Astrocyte (in vitro differentiated cells and primary cell): ENCODE measurements around the gene BABAM1.

Experiments used
- EZH2 ChIP-seq: IDR thresholded peaks from 2 replicates; pipeline ENCODE4 v1.6.1; 2012; ENCODE audit warnings: mild to moderate bottlenecking, low read length, inconsistent platforms; ENCODE audit not compliant: insufficient read depth
- TF ChIP-seq, protein P1 (sequence below): IDR thresholded peaks from 2 replicates; pipeline ENCODE4 v1.5.1; 2011; ENCODE audit warnings: low read depth, mild to moderate bottlenecking, inconsistent platforms, low read length, moderate library complexity; ENCODE audit not compliant: insufficient read depth

GRCh38 chr19:17227798-17228367, 39.4 kb upstream of the BABAM1 start:
- TF ChIP-seq, protein P1, sequence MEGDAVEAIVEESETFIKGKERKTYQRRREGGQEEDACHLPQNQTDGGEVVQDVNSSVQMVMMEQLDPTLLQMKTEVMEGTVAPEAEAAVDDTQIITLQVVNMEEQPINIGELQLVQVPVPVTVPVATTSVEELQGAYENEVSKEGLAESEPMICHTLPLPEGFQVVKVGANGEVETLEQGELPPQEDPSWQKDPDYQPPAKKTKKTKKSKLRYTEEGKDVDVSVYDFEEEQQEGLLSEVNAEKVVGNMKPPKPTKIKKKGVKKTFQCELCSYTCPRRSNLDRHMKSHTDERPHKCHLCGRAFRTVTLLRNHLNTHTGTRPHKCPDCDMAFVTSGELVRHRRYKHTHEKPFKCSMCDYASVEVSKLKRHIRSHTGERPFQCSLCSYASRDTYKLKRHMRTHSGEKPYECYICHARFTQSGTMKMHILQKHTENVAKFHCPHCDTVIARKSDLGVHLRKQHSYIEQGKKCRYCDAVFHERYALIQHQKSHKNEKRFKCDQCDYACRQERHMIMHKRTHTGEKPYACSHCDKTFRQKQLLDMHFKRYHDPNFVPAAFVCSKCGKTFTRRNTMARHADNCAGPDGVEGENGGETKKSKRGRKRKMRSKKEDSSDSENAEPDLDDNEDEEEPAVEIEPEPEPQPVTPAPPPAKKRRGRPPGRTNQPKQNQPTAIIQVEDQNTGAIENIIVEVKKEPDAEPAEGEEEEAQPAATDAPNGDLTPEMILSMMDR = no peak
- TF ChIP-seq EZH2 = no peak
